HCEC 1CT (cell line): ENCODE measurements around the gene MOCS3.
"Not testable (repeated sequence)": the region's sequence is repeated elsewhere in the genome, so short reads cannot be mapped to it uniquely, and the experiment has no call there.

Experiments used
- DNase-seq: peaks from one replicate; pipeline ENCODE4 v3.0.0-alpha.2; 2017

MOCS3 gene

DNA sequence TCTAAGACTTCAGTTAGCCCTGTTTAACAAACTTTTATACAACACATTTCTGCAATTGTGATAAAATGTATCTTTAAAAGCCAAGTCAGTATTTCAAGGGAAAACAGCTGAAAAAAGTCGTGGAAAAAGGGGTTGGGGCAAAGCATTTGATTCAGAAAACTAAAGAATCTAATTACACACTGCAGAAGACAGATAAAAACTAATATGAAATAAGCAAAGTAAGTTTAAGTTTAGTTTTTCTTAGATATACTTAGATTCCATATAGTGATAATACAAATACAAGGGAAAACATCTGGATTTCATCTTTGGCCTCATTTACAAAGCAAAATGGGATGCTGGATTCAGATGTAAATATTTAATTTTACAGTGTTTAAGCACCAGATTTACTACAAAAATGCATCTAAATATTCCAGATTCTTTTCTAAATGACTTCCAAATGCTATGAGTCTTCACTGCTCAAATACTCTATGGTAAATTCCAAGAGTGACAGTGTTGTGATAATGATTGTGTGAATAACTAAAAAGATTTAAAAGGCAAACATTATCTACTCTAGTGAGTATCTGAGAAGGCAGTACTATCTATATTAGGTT, 25.8 kb upstream of the MOCS3 start:
- no peak for DNase-seq

DNA sequence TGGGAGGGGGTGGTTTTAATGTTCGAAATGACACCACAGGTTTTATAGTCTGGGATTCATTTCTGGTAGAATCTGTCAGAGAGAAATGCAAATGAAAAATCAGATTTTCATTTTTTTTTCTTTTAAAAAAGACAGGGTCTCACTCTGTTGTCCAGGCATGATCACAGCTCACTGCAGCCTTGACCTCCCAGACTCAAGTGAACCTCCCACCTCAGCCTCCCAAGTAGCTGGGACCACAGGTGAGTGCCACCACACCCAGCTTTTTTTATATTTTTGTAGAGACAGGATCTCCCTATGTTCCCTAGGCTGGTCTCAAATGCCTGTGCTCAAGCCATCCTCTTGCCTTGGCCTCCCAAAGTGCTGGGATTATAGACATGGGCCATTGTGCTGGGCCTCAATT, 25.0 kb upstream of the MOCS3 start:
- DNase-seq: no peak

DNA sequence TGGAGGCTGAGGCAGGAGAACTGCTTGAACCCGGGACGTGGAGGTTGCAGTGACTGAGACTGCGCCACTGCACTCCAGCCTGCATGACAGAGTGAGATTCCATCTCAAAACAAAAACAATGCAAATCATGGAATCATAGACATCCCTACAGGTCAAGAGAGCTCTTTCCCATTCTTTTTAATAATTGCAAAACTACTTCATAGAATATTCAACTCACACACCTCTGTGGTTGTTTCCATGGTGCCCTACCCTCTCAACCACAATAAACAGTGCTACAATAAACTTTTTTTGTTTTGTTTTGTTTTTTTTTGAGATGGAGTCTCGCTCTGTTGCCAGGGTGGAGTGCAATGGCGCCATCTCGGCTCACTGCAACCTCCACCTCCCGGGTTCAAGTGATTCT, 15.5 kb upstream of the MOCS3 start:
- DNase-seq: no peak

DNA sequence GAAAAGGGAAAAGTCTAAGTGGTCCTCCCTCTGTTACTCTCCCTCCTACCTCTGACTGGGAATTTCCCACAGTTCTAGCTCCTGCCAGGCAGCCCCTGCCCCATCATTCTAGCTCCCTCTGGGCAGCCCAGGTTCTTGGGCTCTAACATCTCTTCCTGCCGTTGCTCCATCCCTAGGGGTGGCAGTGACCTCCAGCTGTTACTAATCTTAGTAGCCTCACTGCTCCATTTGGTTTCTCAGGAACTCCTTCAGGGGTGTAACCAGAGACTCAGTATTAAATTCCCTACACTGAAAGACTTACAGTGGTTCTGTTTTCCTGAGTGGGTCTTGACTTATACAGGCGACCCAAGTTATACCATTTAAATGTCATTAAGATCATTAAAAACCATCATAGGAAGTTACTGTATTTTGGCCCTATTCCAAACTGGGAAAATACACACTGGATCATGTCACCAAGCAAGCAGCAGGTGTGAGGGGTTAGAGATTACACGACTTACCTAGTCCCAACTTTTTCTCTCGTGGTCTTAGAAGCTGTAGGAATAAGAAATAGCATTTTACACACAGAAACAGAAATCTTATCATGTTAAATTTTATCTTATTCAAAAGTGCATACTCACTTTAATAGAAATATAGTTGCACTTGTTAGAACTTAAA, 10.4 kb upstream of the MOCS3 start:
- DNase-seq: no peak

DNA sequence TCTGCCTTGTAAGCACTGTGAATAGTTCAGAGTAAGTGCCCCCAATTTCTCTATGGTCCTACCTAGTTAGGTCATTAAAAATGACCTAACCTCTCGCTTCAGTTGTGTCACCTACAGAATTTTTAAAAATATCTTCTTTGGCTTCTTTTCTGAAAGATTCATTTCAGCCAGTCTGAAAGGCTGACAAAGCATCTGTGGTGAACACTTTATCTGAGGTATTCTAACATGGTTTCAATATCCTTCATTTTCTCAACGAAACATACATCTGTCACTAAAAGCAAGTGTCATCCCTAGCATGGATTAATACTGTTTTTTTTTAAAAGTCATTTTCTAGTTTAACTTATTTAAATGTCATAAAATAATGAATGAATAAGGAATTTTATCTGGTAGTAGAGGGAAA, 5.4 kb upstream of the MOCS3 start:
- no peak for DNase-seq

DNA sequence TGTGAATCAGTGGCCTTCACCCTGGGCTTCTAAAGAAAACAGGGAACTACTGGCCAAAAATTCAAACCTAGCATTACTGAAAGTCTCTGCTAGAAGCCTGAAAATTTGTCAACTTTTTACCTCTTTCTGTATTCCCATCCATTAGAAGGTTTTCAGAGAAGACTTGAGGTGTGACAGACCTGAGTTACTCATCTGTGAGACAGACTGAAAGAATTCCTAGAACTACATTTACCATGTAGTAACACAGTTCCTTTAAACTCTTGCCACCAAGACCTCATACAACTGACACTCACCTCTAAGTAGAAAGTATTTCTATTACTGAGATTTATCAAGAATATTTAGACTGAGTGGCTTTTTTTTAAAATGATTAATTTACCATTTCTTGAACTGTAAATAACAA, 4.8 kb upstream of the MOCS3 start:
- no peak for DNase-seq

DNA sequence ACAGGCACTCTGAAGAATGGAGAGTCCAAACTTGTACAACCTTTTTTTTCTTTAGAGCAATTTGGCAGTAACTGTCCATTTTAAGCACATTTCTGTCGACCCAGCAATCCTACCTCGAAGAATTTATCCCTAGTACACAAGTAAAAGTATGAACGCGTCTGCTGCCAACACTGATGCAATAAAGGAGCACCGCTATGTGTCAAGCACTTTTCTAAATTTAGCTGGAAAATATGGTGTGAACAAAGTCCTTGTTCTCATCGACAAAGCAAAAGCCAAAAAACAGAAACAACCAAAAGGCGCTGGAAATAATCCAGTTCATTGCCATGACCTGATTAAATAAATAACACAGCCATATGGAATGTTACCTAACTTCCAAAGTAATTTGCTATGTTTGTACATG, 1.3 kb upstream of the MOCS3 start:
- DNase-seq: peak; percentile 18

DNA sequence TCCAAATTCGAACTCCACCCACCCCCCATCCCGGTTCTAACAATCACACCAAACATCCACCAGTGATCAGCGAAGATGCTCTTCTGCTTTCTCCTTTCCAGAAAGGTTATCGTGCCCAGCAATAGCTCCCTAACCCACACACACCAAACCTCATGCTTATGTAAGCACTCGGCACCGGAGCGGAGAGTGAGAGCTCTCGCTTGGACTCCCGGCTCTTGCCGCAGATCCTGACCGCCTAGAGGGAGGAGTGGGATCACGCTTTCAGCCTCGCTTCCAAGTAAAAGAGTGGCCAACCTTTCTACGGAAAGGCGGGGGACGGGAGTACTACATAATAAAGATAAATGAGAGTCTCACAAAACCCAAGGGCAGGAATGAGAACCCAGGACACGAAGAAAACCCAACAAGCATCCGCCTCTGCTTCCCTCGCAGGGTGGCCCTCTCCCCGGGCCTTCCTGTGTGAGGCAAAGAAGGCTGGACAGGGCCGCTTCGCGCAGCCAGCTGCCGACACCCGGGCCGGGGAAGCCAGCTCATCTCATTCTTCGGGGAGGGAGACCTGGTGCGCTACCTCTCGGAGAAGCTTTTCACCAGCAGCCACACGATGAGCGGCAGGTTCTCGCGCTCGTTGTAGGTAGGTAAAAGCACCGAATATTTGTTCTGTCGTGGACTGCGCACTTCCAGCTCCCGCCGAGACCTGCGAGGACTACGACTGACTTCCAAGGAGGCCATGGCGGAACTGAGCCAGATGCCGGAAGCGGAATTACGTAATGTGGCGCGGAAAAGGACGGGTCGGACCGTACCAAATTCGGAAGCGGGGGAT, 612 bp upstream of the MOCS3 start, which contains the start of gene DPM1:
TSS of gene DPM1 (minus strand) at position 735 of the 817 bp plus-strand sequence. CDS start at position 726, 9 bp downstream.
- DNase-seq: peak; percentile 85

DNA sequence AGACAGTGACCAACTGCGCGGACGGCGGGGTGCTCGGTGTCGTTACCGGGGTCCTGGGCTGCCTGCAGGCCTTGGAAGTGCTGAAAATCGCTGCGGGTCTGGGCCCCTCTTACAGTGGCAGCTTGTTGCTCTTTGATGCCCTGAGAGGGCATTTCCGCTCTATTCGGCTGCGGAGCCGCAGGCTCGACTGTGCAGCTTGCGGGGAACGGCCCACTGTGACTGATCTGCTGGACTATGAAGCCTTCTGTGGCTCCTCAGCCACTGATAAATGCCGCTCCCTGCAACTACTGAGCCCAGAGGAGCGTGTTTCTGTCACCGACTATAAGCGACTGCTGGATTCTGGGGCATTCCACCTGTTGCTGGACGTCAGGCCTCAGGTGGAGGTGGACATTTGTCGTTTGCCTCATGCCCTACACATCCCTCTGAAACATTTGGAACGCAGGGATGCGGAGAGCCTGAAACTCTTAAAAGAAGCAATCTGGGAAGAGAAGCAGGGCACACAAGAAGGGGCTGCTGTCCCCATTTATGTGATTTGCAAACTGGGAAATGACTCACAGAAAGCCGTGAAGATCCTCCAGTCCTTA, 1.0 kb downstream of the MOCS3 start:
- no peak for DNase-seq

DNA sequence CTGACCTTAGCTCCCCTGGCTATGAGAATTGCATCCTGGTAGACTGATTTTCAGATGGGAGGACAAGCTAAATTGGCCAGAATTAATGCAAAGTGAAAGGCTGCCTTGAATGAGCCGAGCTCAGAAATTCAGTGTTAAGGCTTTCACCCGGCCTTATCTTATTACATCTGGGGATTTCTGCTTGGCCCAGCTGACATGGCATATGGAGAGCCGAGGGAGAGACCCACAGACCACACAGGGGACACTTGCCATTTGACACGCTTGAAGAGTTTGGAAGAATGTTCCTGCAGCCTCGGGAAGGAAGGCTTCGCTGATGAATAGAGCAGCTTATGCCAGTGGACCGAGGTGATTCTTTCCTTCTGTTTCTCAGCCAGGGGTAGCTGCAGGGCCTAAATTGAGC, 9.0 kb downstream of the MOCS3 start:
- no peak for DNase-seq

DNA sequence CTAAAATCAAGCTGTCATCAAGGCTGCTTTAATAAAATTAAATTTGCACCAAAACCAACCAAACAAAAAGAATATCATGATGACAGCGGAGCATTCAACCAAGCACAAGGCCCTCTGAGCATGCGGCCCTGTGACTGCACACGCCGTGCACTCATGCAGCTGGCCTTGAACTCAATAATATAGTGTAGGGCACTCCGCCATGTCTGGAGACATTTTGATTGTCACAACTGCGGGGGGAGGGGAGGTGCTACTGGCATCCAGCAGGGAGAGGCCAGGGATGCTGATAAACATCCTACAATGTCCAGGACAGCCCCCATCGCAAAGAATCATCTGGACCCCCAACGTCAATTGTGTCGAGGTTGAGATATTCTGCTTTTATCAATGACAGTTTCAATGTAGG, 9.7 kb downstream of the MOCS3 start:
- no peak for DNase-seq

DNA sequence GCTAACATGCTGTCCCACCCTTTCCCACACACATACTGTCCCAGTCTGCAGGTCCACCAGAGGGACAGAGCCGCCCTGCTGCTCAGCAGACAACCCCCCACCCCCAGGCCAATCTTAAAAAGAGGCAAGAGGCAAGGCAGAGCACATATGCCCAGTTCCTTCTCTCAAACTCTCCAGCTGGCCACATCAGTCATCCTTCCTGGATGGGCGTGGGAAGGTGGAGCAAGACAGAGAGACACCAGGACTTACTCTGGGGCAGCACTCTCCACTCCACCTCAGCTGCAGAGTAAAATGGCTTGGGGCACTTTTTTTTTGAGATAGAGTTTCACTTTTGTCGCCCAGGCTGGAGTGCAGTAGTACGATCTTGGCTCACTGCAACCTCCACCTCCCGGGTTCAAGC, 10.8 kb downstream of the MOCS3 start:
- no peak for DNase-seq

DNA sequence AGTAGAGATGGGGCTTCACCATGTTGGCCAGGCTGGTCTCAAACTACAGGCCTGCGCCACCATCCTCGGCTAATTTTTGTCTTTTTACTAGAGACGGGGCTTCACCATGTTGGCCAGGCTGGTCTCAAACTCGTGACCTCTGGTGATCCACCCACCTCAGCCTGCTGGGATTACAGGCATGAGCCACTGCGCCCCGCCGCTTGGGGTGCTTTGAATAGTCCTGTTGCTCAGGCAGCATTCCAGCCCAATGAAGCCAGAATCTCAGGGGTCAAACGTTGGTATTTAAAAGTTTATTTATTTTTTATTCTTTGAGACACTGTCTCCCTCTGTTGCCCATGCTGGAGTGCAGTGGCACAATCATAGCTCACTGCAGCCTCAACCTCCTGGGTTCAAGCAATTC, 11.3 kb downstream of the MOCS3 start:
- no peak for DNase-seq

DNA sequence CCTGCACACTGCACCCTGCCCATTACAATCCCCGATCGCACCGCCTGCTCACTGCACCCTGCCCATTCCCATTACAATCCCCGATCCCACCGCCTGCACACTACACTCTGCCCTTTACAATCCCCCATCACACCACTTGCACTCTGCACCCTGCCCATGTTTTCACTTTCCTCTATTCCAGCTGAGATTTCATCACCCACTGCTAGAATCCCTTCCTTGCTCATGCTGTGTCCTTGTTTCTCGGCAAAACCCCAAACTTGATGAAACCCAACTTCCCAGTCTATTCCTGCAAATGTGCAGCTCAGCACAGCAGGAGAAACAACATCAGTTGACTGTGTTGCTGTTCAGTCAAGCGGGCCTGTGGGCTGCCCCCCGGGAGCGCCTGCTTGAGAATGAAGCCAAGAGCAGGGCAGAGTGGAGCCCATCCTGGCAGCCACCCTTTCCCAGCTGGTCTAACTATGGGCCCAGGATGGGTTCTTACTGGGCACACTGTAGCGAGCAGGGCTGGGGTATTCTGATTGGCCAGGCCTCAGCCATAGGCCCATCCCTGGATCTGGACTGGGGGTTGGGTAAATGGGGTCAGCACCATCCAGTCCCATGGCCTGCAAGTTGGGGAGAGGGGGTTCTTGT, 17.2 kb downstream of the MOCS3 start:
- no peak for DNase-seq

DNA sequence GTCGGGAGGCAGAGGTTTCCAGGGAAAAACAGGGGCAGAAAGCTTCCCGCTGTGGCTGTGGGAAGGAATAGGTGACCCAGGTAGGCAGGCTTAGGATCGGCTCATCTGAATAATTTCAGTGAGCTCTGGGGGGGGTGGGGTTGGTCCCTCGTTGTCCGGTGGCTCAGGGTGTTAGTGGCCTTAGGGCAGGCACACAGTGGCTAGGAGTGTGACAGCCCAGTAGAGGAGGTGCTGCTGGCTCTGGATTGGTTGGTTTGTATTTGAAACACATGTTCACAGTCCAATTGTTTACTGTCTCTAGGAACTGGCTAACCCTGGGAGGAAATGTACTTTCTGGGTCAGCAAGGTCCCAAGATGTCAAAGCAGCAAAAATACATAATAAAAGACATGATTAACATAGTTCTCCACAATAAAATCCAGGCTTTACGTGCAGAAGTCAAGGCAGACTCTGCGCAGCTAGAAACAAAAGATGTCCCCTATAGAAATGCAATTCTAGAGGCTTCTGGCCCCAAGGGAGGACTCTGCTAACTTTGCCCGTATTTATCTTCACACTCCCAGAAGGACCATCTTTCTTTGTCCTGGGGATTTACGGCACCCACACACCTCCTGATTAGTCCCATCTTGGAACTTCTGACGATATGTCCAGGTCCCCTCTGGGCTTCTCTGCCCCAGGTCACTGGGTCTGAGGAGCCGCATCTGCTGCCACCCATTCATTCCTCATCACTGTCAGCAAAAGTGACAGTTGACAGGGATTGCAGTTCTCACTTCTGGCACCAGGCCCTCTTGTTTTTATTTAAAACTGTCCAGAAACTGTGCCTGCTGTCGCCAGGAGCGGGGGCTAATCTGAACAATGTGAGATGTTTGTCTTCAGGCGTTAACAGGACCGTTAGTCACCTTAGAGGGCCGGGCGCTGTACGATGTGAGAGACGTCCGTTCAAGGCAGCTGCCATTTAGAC, 18.7 kb downstream of the MOCS3 start:
- no peak for DNase-seq

DNA sequence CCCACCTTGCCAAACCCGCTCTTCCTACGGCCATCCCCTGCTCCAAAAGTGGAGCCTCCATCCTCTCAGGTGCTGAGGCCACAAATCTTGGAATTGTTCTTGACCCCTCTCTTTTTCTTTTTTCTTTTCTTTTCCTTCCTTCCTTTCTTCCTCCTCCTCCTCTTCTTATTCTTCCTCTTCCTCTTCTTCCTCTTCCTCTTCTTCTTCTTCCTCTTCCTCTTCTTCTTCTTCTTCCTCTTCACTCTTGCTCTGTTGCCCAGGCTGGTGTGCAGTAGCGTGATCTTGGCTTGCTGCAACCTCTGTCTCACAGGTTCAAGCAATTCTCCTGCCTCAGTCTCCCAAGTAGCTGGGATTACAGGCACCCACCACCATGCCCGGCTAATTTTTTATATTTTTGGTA, 19.9 kb downstream of the MOCS3 start:
- DNase-seq: not testable (repeated sequence)

DNA sequence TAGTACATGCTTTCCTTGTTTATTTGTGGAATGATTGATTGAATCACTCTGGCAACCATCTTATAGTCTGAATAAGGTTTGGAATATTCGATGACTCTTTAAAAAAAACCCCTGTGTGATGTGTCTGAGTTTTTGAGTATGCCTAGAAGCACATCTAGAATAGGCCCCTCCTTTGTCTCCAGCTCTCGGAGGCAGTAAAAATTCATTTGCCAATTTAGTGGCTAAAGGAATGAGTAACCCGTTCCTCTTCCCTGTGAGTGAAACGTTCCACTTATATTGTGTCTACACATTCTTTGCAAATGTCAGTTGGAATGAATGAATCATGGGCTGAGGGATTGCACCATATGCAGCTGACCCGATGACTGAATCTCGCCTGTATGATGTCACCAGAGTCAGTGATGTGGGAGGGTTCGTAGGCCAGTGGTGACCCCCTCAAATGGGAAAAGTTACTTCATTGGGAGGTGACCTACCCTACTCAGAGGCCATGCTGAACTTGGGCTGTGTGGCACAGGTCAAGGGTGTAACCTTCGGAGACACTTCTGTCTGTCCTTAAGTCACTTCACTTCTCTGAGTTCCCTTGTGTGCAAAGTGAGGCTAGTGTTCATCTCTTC, 21.6 kb downstream of the MOCS3 start:
- DNase-seq: peak; percentile 99

DNA sequence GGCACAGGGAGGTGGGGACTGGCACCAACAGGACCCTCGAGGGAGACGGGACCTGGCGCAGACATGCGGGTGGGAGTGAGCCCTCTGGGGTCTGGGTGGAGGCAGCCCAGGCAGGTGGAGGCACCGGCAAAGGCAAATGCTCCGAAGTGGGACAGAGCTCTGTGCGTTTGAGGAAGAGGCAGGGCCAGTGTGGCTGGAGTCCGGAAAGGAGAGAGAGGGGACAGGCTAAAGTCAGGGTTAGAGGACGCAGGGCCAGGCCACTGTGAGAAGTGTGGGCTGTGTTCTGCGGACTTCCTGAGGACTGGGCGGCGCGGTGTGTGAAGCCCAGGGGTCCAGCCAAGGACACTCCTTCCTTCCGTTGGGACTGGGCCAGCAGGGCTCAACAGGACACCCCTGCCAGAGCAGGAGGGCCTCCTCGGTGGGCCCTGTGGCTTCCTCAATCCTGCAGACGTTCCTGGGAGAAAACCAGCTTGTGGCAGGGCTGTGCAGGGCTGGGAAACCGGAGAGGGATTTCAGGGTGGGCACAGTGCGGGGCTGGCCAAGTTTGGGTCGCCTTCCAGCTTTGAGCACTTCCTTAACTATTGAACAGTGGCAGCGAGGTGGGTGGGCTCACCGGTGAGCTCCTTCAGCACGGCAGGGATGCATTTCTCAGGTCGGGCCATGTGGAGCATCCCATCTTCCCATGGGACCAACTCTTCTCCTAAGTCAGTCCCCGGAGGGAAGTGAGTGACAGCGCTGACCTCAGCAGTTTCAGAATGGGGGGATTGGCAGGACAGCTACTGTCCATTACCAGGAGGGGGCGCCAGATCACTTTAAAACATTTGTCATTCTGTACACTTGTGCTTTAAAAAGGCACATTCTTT, 22.5 kb downstream of the MOCS3 start:
- peak; percentile 63 for DNase-seq

DNA sequence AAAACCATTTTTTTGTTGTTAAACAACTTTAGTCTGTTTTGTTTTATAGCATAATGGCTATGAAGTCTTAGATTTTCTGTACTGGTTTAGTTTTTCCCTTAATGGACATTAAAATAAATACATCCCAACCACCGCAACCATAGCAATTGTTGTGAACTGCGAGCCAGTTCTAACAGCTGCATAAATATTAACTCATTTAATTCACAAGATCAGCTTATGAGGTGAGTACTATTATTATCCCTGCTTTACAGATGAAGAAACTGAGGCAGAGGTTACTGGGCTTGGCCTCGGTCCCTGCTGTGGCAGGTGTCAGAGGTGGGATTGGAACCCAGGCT, 23.1 kb downstream of the MOCS3 start:
- DNase-seq: no peak

DNA sequence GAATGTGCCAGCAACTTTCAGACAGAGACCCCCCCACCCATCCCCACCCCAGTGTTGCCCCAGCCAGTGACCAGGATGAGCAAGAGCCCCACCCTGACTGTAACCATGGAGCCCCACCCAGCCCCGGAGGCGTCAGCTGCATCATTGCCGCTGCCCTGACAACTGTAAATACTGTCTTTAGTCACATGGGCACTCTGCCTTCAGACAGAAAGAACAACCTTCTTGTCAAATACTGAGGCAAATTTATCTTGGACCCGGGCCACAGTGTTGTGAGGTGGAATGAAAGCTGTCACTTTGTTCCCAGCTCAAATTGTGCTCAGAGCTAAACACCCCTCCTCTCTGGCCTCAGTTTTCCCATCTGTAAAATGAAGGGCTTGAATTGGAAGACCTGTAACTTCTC, 23.7 kb downstream of the MOCS3 start:
- DNase-seq: peak; percentile 15

DNA sequence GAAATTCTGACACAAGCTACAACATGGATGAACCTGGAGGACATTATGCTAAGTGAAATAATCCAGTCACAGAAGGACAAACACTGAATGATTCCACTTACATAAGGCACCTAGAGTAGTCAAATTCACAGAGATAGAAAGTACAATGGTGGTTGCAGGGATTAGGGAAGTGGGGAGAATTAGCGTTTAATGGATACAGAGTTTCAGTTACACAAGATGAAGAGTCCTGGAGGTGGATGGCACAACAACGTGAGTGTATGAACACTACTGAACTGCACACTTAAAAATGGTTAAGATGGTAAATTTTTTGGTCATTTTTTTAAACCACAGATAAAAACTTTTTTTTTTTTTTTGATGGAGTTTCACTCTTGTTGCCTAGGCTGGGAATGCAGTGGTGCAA, 24.7 kb downstream of the MOCS3 start:
- DNase-seq: no peak
